HG02588 (cell line): ENCODE measurements around the gene VNN1.
A peak's percentile ranks its signal among the peaks of the same experiment; 100 is the strongest.

Source experiments
- ATAC-seq: cut with Tn5 transposase; IDR thresholded peaks from one replicate; pipeline ENCODE4 v1.9.1; 2021; ENCODE audit warnings: mild to moderate bottlenecking, moderate library complexity; ENCODE audit not compliant: unreplicated experiment

The VNN1 gene, protein sequence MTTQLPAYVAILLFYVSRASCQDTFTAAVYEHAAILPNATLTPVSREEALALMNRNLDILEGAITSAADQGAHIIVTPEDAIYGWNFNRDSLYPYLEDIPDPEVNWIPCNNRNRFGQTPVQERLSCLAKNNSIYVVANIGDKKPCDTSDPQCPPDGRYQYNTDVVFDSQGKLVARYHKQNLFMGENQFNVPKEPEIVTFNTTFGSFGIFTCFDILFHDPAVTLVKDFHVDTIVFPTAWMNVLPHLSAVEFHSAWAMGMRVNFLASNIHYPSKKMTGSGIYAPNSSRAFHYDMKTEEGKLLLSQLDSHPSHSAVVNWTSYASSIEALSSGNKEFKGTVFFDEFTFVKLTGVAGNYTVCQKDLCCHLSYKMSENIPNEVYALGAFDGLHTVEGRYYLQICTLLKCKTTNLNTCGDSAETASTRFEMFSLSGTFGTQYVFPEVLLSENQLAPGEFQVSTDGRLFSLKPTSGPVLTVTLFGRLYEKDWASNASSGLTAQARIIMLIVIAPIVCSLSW

DNA sequence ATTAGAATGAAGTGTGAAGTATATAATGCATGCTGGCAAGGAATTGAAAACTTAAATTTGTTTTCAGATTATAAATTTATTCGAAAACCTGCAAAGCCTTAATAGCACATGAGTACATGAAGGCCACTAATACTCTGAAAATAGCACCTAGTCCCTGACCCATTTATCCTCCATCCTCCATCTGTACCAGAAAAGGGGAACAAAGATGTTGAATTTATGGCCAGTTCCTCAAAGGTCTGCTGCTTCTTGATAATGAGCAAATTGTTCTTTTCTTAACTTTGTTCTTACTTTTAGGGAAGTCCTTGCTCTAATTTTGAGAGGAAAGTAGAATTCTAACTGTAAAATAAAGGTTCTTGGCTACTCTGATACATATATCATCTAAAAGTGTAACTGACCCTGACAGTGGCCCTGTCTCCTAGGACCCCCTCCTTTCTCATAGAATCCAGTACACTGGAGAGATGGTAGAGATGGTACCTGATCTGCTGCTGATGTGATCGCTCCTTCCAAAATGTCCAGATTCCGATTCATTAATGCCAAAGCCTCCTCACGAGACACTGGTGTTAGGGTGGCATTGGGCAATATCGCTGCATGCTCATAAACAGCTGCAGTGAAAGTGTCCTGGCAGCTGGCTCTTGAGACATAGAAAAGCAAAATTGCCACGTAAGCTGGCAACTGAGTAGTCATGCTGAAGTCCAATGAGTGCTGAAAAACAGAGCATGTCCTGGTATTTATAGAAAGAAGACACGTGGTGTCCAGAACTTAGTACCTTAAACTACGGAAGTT lies at the start of gene VNN1:
VNN1 (minus strand) TSS at position 704 of the 783 bp plus-strand sequence; CDS start at position 684, 20 bp downstream.
- ATAC-seq: peak; percentile 63

DNA sequence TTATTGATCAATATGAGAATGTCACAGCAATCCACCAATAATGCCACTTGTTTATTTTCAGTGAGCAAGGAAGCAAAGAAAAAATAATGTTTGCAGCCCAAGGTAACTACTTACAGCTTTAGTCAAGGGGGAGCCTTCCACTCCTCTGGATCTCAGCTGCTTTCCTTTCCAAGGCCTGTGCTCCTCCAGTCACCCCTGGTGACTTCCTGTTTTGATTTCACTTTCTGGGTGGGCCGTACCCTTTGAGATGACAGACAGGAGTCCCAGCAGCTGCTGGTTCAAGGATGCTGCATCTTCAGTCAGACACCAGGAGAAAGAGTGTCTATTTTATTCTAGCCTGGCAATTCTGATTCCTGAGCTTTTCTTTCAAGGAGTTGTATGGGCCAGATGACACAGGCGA lies 49.4 kb upstream of the VNN1 start:
- ATAC-seq: peak; percentile 94

DNA sequence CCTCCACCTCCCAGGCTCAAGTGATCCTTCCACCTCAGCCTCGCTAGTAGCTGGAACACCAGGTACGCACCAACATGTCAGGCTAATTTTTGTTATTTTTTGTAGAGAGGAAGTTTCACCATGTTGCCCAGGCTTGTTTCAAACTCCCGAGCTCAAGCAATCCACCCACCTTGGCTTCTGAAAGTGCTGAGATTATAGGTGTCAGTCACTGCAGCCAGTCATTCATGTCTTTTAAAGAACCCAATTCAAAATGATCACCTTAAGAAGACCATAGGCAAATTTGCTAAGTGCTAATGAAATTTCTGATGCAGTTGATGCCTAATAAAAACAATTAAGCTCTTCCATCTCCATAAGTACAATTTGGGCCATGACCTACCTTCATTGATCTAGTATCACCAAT lies 46.4 kb upstream of the VNN1 start:
- no peak for ATAC-seq

DNA sequence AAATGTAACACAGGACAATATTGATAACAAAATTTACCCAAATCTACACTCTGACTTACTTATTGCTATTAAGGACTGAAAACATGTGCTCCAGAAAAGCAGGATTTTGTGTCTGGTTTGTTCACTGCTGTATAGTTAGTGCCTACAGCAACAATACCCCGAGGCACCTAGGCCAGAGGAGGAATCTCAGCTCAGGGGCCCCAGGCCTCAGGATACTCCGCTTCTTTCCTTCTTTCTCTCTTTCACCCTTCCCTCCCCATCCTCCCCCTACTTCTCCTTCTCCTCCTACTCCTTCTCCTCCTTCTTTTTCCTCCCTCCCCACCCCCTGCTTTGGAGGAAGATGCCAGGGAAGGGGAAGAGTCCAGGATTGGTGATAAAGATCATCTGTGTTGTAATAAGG lies 44.8 kb upstream of the VNN1 start:
- ATAC-seq: no peak

DNA sequence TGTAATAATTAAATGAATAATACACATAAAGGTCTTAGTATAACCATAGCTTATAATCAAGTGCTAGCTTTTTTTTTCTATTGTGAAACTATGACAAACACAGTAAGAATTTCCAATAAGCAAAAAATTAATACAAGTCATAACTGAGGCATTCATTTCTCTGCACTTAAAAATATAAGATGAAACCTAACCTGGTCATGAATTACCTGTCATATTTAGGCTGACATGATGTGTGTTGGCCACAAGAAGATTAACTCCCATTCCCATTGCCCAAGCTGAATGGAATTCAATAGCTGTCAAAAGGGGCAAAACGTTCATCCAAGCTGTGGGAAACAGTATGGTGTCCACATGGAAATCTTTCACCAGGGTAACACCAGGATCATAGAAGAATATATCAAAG lies 38.4 kb upstream of the VNN1 start:
- no peak for ATAC-seq

DNA sequence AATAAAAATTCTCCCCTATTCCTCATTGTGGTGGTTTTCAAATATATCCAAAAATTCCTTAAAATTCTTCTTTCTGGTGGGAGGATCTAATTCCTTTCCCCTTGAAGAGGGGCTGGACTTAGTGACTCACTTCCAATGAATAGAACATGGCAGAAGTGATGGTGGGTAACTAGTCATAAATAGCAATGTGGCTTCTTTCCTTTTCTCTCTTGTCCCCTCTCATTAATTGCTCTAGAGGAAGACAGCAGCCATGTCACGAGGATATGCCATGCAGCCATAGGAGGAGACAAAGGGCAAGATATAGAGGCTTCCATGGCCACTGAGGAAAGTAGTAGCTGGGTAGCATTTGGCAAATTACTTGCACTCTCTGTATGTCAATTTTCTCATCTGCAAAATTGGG lies 38.0 kb upstream of the VNN1 start:
- ATAC-seq: no peak

DNA sequence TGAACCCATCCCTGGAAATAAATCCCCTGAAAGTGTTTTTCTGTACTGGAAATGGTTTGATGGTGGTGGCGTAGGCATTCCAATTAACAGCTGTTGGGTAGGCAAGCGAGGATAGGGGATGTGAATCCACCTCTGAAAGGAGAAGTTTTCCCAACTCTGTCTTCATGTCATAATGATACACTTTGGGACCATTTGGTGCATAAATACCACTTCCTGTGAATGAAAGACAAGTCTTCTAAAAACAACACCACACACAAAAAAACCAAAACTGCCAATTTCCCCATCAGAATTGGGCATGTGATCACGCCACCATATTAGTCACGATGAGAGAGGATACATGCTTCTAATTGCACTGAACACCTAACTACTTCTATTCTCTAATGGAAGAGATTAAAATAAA lies 37.5 kb upstream of the VNN1 start:
- ATAC-seq: peak; percentile 35

DNA sequence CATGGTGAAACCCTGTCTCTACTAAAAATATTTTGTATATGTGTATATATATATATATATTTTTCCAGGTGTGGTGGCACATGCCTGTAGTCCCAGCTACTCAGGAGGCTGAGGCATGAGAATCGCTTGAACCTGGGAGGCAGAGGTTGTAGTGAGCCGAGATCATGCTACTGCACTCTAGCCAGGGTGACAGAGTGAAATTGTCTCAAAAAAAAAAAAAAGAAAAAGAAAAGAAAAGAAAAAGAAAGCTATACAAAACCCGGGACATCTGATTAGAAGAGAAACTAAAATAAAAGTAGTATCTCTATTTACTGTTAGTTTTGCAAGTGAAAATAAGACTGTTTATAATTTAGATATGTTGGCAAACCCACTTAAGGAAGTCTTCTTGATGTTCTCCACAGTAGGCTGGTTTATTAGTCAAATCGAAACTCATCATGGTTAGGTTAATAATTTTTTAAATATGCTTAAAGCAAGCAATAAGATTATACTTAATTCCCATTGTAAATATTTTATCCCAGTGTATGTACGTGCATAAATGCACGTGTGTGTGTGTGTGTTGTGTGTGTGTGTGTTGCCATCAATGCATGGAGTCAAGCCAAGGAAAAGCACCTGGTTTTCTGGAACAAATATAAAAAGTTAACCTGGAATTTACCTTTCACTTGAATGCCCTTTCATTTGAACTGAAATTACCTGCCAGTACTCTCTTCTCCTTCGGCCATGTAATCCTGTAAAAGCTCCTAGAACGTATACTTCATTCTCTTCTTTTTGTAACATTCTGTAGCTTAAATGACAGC lies 36.8 kb upstream of the VNN1 start:
- ATAC-seq: peak; percentile 78

DNA sequence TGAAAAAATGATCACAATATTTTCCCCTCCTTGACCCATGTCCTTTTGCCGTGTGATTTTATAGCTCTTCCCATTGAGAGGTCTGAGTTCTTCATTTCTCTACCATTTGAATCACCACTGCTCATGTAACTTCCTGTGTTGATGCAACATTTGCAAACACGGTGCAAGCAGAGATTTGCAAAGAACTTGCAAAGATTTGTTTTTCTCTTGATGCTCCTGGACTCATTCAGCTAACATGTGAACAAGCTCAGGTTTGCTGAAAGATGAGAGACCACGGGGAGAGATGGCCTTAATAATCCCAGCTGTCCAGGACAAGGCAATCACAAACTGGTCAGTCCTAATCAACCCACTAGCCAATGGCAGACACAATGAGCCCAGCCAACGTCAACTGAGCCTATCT lies 35.3 kb upstream of the VNN1 start:
- ATAC-seq: no peak

DNA sequence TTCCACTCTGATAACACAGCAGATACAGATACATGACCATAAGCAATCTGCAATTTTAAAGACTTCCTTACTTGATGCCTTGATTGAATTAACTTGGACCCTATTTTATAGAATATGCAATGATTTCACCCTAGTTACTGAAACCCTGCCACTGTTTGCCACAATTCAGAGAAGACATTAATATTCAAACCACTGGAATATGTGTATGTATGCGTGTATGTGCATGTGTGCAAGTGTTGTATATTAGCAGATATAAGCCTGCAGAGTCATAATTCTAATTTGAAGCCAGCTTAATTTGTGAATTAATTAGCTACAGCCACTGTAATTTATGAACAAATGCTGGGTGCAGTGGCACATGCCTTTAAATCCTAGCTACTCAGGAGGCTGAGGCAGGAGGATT lies 34.6 kb upstream of the VNN1 start:
- no peak for ATAC-seq

DNA sequence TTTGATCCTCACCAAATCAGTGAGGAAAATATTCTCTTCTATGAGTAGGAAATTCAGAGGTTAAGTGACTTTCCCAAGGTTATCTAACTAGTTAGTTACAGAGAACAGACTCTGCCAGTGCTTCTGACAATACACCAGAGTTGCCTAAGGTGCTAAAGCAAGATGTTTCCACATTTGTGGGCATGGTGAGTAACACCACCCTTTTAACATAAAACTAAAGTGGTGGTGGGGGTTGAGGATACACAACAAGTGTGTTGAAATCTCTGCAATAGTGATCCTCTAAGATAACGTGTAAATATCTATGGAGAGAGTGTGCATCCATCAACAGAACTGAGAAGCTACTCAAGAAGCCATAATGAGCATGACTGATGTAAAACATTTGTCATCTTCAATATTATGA lies 32.2 kb upstream of the VNN1 start:
- no peak for ATAC-seq

DNA sequence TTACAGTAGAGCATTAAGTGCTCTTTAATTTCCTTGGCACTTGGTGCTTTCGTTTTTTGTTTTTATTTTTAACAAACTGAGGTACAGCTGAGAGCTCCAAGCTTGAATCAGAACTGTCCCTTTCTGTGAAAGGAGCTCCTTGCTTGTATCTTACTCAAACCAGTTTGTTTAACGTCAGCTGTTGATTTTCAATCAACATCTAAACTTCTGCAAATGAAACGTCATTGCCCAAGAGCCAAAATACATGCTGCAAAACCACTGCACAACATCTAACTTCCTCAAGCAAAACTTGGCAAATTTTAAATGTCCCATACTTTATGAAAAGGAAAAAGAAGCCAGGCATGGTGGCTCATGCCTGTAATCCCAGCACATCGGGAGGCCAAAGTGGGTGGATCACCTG lies 28.6 kb upstream of the VNN1 start:
- ATAC-seq: no peak

DNA sequence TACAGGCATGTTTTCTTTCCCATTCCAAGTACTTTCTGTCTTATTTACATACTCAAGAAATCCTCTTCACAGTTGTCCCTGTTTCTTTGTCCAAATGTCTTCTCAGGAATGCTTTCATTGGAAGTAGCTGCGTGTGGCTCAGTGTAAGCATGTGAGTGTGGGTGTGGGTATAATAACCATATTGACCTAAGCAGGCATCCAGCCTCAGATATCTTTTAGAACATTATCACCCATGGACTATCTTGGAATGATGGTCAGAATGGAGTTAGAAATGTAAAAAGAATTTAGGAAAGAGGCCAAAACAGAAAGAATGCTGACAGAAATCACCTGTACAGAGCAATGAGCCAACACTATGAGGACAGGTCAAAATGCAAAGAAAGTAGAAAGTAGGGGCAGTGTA lies 27.4 kb upstream of the VNN1 start:
- ATAC-seq: no peak

DNA sequence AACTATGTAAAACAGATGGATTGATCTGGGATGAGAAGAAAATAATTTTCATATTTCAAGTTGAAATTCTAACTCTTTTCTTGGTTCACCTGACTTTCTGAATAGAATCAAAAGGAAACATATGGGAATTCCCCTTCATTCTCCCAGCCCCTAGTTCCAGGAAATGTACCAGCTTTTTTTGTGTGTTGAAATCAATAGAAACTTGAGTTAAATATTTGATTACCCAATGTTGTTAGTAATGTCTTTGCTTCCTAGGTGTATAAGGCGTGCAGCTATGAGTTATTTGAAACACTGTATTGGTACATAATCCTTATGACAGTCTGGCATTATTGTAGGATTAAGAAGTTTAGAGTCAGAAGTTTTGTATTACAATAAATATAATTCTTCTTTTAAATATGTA lies 22.4 kb upstream of the VNN1 start:
- no peak for ATAC-seq

DNA sequence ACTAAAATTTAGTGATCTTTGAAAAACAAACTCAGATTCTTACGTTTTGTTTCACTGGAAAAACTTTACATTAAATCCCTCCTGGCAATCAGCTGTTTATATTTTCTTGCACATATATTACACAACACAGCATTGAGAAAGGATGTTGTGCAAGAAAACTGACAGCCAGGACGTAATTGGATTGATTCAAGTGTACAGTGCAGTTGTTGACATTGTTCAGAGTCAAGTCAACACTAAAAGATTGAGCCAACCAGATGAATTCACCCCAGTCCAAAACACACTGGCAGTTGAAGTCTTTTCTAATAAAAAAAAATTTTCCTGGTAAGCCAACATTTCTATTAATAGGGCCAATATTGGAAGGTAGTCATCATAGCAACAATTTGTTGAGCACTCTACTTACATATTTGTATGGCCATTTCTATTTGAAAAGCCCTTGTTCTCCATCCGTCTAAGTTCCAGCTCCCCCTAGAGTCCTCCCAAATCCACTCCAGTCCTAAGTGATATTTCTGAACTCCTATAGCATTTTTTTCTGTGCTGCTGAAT lies 20.9 kb upstream of the VNN1 start:
- ATAC-seq: no peak

DNA sequence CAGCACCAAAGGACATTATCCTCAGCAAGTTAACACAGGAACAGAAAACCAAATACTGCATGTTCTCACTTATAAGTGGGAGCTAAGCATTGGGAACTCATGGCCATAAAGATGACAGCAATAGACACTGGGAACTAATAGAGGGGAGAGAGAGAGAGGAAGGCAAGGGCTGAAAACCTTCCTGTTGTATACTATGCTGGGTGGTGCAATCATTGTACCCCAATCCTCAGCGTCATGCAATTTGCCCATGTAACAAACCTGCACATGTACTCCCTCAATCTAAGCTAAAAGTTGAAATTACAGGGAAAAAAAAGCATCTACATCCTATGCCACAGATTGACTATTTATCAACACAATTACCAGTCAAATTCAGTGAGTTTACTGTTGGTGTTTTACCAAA lies 20.0 kb upstream of the VNN1 start:
- ATAC-seq: no peak

DNA sequence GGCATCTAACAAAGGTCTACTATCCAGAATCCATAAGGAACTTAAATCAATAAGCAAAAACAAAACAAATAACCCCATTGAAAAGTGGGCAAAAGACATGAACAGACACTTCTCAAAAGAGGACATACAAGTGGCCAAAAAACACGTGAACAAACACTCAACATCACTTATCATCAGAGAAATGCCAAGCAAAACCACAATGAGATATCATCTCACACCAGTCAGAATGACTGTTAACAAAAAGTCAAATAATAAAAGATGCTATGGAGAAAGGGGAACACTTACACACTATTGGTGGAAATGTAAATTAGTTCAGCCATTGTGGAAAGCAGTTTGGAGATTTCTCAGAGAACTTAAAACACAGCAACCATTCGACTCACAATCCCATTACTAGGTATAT lies 19.4 kb upstream of the VNN1 start:
- no peak for ATAC-seq

DNA sequence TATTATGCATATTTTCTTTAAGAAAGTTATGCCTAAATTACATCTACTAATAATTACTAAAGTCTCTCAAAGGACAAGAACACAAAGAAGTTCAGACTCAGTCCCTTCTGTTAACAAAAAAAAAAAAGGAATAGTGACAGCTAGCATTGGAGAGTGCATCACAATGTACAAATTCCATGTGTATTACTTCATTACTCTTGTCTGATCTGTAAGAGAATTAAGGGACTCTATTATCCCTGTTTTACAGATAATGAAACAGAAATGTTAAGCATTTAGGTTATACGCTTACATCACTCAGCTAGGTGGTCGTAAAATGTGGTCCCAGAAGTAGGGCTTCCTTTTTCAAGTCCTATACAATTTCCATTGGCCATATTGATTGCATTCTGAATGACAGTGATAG lies 17.2 kb upstream of the VNN1 start:
- no peak for ATAC-seq

DNA sequence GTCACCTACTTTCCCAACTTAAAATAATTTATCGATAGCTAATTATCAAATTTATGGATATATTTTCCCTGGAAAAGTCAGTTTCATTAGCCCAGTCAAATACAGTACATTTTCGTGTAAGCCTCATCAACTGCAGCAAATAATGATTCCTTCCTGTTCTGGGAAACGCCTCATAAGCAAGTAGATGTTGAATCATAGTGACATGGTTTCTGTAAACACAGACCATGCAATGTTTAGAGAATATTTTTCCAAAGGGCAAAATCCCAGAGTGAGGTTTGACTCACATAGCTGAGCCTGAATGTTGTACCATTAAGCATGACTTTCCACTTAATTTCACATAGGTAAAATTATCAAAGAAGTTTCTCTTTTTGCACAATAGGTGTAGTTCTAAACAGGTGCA lies 16.7 kb upstream of the VNN1 start:
- no peak for ATAC-seq

DNA sequence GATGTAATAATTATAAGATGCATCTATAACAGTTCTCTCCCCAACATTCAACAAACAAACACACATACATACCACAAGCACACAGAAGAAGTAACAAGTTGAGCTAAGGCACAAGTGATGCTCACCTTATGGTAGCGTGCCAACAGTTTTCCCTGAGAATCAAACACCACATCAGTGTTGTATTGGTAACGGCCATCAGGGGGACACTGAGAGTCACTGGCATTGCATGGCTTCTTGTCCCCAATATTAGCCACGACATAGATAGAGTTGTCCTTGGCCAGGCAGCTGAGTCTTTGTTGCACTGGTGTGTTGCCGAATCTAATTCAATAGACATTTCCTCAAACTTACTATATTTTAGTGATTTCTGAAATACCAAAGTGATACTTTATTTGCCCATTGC lies 14.8 kb upstream of the VNN1 start:
- ATAC-seq: no peak

DNA sequence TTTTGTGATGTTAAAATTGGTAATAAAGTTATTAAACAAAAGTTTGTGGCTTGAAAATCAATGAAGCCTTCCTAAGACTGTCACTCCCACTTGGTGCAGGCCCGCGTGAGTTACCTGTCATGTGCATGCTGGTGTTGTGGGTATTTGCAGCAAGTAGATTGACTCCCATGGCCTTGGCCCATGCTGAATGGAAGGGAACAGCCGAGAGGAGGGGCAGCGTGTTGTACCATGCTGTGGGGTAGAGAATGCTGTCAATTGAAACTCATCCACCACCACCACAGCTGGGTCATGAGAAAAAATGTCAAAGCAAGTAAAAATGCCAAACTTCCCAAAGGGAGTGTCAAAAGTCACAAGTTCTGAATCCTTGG lies 12.7 kb upstream of the VNN1 start:
- ATAC-seq: no peak
